ENCODE measurements around the gene MGLL.

DNA sequence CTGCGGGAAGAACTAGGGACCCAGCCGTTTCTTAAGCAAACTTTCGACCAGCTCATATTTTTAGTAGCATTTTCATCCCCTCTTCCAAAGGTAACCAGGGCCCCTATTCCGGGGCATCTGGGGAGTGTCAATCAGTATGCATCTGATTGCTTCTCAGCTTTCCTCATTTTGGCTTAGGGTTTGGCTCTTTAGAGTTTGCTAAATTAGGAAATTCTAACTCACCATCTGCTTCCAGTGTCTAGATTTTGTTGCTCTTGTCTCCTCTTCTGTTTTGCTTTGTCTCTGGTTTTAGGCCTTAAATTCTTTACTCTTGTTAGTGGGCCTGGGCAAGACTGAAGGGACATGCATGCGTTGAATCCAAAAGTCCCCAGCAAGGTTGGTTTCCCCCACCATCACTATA, 159.2 kb downstream of the MGLL start:
- TF ChIP-seq, protein P1, sequence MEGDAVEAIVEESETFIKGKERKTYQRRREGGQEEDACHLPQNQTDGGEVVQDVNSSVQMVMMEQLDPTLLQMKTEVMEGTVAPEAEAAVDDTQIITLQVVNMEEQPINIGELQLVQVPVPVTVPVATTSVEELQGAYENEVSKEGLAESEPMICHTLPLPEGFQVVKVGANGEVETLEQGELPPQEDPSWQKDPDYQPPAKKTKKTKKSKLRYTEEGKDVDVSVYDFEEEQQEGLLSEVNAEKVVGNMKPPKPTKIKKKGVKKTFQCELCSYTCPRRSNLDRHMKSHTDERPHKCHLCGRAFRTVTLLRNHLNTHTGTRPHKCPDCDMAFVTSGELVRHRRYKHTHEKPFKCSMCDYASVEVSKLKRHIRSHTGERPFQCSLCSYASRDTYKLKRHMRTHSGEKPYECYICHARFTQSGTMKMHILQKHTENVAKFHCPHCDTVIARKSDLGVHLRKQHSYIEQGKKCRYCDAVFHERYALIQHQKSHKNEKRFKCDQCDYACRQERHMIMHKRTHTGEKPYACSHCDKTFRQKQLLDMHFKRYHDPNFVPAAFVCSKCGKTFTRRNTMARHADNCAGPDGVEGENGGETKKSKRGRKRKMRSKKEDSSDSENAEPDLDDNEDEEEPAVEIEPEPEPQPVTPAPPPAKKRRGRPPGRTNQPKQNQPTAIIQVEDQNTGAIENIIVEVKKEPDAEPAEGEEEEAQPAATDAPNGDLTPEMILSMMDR (IDR thresholded peaks at IDR 0.05; ENCODE audit: insufficient read depth, low read depth, low read length): no peak
- no peak for TF ChIP-seq EZH2 (IDR thresholded peaks at IDR 0.05; ENCODE audit: insufficient read depth, low read length)
